ENCODE measurements around the gene UNC93B1.
A peak's percentile ranks its signal among the peaks of the same experiment; 100 is the strongest.
"Not testable (repeated sequence)": the region's sequence is repeated elsewhere in the genome, so short reads cannot be mapped to it uniquely, and the experiment has no call there.

Gene UNC93B1

DNA sequence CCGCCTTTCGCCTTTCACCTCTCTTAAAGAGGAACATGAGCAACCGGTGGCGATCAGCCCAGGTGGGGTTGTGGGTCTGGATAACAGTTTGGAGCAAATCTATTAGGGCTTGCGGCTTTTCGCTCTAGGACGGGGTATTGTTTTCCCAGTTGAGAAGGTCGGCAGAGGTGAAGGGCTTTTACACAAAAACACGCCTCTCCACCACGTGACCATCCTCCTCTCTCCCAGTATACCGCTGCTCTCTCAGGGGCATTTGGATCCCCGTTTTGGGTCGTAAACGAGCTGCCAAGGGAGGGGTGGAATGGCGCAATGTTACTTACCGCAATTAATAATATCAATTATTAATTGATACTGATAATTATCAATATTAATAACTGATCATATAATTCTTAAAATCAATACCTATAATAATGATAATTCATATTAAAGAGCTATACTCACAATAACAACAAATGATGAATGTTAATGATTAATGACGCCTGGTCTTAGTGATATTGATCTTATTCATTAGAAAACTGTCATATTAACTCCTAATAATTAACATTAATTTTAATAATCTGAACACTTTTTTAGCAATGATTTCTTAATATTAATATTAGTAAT lies 21.5 kb downstream of the UNC93B1 start:
- DNase-seq = not testable (repeated sequence)

DNA sequence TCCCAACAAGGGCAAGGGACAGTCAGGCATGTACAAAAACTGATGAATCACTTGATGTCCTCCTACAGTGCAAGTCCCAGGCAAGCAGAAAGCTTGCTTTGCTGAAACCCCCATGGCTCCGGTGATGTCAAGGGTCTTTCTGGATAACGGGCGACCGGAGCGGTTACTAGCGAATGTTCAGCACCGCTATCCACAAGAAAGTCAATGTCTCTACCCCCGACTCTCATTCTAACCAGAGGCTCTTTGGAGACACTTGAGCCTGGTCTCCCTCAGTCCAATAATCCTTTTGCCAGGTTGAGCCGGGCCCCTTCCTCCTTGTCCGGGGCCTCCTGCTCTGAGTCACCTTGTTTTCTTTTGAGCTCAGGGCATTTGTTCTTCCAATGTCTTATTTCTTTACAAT lies 22.7 kb downstream of the UNC93B1 start:
- DNase-seq = not testable (repeated sequence)

DNA sequence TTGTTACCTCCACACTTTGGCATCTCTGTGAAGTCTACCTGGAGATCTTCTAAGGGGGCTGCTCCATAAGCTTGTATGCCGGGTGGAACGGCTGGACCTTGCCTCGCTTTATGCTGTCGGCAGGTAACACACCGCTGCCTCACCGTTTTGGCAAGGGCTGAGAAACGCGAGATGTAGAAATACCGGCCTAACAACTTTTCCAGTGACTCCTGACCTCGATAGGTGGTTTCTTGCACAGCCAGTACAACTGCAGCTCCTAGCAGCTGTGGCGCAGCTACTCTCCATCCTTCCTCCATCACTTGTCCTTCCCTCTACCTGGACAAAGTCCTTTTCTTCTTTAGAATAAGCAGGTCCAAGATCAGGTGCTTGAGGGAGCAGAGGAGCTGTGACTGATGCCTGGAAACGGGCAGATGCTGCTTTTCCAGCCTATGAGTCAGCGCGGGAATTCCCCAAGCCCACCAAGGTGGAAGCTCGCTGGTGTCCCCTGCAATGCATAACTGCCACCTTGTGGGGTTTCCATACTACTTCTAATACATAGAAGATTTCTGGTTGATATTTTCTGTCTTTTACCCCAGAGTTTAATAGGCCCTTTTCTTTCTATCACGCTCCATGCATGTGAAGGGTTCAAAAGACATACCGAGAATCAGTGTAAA lies 25.0 kb downstream of the UNC93B1 start:
- not testable (repeated sequence) for DNase-seq

DNA sequence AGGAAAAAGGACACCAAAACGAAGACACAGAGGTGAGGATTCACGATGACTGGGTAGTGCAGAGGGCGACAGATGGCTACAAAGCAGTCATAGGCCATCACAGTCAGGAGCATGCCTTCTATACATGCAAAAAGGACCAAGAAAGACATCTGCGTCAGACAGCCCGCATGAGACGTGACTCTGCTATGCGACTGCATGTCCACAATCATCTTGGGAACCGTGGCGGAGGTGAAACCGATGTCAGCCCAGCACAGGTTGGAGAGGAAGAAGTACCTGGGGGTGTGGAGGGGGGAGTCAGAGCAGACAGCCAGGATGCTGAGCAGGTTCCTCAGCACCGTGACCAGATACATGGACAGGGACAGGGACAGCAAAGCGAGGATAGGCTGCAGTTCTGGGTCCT lies 29.2 kb downstream of the UNC93B1 start:
- DNase-seq = not testable (repeated sequence)

DNA sequence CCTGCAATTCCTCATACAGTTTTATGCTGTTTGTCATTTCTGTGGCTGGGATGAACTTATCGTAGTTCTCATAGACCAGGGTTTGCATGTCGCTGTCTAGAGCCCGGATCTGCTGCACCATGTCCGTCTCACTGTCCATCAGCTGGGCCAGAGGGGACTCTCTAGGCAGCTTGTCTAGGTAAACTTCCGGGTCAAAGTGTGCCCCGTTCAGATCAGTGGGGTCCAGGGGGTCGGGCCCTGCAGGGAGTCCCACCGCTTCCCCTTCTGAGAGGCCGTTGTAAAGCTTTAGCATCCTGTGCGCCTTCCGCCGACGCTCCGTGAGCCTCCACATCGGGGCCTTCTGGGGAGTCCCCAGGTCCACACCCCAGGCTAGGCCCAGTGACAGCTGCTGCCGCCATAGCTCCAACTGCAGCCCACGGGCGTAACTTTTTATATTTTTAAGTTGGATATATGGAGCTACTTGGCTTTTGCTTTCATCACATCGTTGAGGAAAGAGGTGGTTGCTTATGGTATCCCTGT lies 38.0 kb downstream of the UNC93B1 start:
- DNase-seq = not testable (repeated sequence)

DNA sequence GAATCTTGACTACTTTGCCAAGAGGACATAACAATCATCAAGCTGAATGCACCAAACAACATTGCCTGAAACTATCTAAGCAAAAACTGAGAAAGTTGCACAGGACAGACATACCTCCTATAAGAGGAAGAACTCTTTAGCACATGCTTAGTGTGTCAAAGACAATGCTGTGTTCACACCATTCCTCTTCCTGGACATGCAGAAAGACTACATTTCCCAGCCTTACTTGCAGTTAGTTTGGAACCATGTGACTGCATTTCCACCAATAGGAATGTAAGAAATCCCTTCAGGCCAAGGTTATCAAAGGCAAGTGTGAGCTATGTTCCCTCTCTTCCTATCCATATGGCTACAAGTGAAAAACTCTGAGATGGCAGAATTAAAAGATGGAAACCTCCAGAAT lies 39.2 kb downstream of the UNC93B1 start:
- not testable (repeated sequence) for DNase-seq

DNA sequence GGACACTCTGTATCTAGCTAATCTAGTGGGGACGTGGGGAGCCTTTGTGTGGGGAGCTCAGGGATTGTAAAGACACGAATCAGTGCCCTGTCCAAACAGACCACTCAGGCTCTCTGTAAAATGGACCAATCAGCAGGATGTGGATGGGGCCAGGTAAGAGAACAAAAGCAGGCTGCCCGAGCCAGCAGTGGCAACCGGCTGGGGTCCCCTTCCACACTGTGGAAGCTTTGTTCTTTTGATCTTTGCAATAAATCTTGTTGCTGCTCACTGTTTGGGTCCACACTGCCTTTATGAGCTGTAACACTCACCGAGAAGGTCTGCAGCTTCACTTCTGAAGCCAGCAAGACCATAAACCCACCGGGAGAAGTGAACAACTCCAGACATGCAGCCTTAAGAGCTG lies 40.0 kb downstream of the UNC93B1 start:
- not testable (repeated sequence) for DNase-seq

DNA sequence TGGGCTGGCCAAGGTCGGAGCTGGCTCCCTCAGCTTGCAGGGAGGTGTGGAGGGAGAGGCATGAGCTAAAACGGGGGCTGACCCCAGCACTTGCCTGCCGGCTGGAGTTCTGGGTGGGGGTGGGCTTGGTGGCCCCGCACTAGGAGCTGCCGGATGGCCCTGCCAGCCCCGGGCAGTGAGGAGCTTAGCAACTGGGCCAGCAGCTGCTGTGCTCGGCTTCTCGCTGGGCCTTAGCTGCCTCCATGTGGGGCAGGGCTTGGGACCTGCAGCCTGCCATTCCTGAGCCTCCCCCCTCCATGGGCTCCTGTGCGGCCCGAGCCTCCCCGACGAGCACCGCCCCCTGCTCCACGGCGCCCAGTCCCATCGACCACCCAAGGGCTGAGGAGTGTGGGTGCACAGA lies 40.7 kb downstream of the UNC93B1 start:
- DNase-seq = not testable (repeated sequence)

DNA sequence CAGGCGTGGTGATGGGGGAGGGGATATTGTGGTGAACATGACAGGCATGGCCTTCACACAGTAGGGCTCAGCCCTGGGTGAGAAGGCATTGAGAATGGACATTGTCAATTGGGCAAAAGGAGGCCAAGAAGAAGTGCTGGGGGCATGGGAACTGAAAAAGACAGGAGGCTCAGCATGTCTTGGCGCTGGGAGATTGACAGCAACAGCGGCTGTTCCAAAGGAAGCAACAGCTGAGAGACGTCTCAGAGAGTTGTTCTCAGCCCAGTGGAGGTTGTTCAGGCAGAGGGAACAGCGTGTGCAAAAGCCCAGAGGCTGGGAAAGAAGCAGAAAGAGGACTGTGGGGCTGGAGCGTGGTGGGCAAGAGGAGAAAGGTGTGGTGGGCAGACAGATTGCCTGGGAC lies 47.7 kb downstream of the UNC93B1 start:
- not testable (repeated sequence) for DNase-seq

DNA sequence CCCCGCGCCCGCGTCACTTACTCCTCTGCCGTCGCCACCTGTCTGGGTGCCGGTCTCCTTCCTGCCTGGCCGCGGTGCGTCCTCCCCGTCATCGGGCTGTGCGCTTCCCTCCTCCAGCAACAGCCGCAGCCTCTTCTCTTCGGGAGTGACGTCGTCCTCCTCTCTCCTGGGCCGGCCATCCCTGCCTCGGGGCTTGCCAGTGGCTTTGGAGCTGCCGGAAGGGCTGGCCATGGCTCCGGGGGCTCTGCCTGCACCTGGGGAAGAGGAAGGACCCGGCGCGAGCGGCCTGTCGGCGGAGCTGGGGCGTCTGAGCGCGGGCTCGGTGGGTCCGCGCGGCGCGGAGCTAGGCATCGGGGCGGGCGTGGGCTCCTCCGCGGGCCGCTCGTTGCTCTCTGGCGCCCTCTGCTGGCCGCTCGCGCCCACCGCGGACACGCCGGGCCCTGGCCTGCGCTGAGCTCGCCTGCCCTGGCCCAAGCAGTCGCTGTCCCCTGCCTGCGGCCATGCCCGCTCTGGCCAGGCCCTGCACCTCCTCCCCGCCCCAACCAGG lies 48.4 kb downstream of the UNC93B1 start:
- peak; percentile 31 for DNase-seq

DNA sequence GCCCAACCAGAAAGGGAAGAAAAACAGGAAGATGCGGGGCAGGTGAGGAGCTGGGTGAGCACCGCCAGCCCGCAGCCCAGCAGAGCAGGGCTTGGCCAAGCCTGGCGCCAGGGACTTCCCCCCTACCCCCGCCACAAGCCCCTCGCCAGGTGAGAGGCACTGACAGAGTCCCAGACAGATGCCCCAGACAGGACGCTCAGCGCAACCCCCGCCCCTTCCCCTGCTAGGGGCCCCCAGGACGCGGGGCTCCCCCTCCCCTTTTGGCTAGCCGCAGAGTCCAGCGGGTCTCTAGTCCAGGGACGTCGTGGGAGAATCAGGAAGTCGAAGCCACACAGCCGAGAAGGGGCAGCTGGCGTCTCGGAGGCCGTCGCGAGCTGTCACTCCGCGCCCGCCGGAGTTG lies 48.9 kb downstream of the UNC93B1 start:
- not testable (repeated sequence) for DNase-seq

DNA sequence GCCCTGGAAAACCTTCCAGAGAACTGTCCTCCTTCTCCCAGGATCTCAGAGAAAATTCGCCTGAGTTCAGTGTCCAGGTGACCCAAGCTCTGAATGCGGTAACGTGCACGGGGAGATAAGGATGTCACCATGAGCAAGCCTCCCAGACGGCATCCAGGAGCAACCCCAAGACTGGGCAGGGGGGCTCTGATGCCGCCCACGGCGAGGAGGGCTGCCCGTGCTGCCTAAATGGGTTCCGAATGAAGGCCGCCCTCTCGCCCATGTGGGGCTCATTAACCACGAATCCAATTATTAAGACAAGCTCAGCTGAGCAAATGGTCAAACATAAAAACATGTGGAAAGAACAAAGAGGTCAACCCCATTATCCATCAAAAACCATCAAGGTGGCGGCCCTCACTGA lies 49.6 kb downstream of the UNC93B1 start:
- not testable (repeated sequence) for DNase-seq

DNA sequence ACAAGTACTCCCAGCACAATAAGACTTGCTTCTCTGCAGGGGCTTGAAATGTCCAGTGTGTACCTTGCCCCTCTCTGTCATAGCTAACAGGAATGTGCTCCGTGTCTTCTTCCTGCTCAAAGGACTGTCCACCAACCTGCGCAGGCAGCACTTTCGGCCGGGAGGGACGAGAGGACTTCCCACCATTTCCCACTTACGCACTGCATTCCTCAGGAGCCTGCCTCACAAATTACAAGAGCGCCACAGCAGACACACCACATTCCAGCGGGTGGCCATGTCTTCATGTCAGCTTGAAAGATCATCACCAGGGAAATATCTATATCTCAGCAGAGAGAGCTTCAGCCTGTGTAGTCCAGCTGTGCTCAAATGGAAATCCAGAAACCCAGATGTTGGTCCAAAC lies 53.2 kb downstream of the UNC93B1 start:
- not testable (repeated sequence) for DNase-seq

DNA sequence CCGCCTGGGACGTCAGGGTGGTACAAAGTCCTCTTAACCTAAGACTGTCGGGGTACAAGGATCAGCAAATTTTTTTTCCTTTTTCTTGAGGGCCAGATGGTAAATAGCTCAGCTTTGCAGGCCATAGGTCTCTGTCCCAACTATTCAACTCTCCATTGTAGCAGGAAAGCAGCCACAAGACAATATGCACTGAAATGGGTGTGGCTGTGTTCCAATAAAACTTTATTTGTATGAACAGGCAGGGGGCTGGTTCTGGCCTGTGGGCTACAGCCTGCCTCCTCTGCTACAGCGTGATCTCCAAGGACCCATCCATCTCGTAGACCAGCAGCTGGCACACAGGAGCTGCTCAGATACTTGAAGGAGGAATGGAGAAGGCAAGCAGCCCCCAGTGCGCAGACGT lies 56.1 kb downstream of the UNC93B1 start:
- DNase-seq = not testable (repeated sequence)

DNA sequence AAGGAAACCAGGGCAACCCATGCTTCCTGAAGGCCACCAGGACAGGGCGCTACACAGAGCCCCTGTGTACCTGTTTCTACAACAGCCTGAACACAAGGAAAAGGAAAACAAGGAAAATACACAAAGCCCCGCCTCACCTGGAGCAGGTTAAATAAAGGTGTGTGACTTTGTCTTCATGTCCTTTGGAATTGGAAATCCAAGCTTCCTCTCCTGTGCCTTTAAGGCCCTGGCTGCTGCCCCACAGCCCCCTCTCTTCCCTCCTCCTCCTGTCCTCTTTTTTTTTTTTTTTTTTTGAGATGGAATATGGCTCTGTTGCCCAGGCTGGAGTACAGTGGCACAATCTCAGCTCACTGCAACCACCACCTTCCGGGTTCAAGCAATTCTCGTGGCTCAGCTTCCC lies 57.5 kb downstream of the UNC93B1 start:
- DNase-seq = not testable (repeated sequence)

DNA sequence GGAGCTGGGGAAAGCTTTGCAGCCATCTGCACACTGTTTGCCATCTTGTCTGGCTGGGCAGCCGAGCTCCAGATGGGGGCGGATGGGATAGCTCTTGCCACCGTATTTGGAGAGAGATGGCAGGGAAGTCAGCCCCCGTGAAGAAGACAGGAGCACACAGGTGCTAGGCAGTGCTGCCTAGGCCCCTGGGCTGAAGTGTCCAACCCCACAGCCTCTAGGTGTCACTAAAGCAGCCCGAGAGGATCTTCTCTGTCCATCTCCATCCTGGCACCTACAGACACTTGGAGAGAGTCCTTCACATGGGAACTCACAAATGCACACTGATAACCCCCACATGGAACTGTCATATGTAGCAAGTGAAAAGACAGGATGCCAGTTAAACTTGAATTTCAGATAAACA lies 60.5 kb downstream of the UNC93B1 start:
- not testable (repeated sequence) for DNase-seq

Measured in kidney glomerular epithelial cell (primary cell).